Measurements from ENCODE around the gene GRK6. TPM values are rescaled to one million over a fixed set of nuclear protein-coding genes. Genes with fewer than 3 reads are reported as not detected.

Gene GRK6
- total and polyA plus RNA-seq, 9 of the 15 experiments (the other 6 are each of a cell fraction or from before 2014, with no cell fraction given), result 0.63 to 122 (median 44.5) TPM

- TF ChIP-seq MYNN (IDR thresholded peaks at IDR 0.05), result no peak
- TF ChIP-seq MYNN (CRISPR knock-in tag; IDR thresholded peaks at IDR 0.05), result no peak
- no peak for TF ChIP-seq RBM15 (IDR thresholded peaks at IDR 0.05; ENCODE audit: insufficient read depth, low read length)
- TF ChIP-seq, protein P1, sequence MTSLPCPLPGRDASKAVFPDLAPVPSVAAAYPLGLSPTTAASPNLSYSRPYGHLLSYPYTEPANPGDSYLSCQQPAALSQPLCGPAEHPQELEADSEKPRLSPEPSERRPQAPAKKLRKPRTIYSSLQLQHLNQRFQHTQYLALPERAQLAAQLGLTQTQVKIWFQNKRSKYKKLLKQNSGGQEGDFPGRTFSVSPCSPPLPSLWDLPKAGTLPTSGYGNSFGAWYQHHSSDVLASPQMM (CRISPR knock-in tag; IDR thresholded peaks at IDR 0.05), result no peak
- no peak for TF ChIP-seq RBFOX2 (IDR thresholded peaks at IDR 0.05; ENCODE audit: low read depth, low read length)
- no peak for TF ChIP-seq FUS (optimal IDR thresholded peaks at IDR 0.05; ENCODE audit: low read depth, low read length)
- TF ChIP-seq ZNF24 (IDR thresholded peaks at IDR 0.05), result 0 out of 2 replicates have a peak, but pooled peaks have one; percentile 9
- peak; percentile 39; the same call in 1 of the 2 replicates for TF ChIP-seq RB1 (IDR thresholded peaks at IDR 0.05; ENCODE audit: low read depth)
- no peak for TF ChIP-seq EGR1 (conservative IDR thresholded peaks at IDR 0.05)
- TF ChIP-seq, protein P2, sequence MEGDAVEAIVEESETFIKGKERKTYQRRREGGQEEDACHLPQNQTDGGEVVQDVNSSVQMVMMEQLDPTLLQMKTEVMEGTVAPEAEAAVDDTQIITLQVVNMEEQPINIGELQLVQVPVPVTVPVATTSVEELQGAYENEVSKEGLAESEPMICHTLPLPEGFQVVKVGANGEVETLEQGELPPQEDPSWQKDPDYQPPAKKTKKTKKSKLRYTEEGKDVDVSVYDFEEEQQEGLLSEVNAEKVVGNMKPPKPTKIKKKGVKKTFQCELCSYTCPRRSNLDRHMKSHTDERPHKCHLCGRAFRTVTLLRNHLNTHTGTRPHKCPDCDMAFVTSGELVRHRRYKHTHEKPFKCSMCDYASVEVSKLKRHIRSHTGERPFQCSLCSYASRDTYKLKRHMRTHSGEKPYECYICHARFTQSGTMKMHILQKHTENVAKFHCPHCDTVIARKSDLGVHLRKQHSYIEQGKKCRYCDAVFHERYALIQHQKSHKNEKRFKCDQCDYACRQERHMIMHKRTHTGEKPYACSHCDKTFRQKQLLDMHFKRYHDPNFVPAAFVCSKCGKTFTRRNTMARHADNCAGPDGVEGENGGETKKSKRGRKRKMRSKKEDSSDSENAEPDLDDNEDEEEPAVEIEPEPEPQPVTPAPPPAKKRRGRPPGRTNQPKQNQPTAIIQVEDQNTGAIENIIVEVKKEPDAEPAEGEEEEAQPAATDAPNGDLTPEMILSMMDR (IDR thresholded peaks at IDR 0.05 in 2 of 3, conservative IDR thresholded peaks at IDR 0.05 in 1 of 3; ENCODE audit: insufficient read depth in 2 of 3, low read depth in 1 of 3, low read length in 3 of 3), result peak; percentile 96 to 97 (median 97)
- no peak for TF ChIP-seq ZNF431 (CRISPR knock-in tag; IDR thresholded peaks at IDR 0.05)
- TF ChIP-seq, protein P3, sequence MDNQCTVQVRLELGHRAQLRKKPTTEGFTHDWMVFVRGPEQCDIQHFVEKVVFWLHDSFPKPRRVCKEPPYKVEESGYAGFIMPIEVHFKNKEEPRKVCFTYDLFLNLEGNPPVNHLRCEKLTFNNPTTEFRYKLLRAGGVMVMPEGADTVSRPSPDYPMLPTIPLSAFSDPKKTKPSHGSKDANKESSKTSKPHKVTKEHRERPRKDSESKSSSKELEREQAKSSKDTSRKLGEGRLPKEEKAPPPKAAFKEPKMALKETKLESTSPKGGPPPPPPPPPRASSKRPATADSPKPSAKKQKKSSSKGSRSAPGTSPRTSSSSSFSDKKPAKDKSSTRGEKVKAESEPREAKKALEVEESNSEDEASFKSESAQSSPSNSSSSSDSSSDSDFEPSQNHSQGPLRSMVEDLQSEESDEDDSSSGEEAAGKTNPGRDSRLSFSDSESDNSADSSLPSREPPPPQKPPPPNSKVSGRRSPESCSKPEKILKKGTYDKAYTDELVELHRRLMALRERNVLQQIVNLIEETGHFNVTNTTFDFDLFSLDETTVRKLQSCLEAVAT (IDR thresholded peaks at IDR 0.05), result peak in 1 of 2 experiments; percentile 67; a peak in 1 of 4 replicates
- 0 out of 2 replicates have a peak, but pooled peaks have one; percentile 43 for TF ChIP-seq SMARCA5 (IDR thresholded peaks at IDR 0.05)
- no peak for TF ChIP-seq TBL1XR1 (IDR thresholded peaks at IDR 0.05; ENCODE audit: low read length in 2 of 2)
- TF ChIP-seq OTX1 (CRISPR knock-in tag; IDR thresholded peaks at IDR 0.05), result no peak
- TF ChIP-seq ARID4B (CRISPR knock-in tag; IDR thresholded peaks at IDR 0.05), result peak; percentile 49
- peak; percentile 36; the same call in 1 of the 2 replicates for TF ChIP-seq ARID2 (IDR thresholded peaks at IDR 0.05)
- TF ChIP-seq ZBTB7A (IDR thresholded peaks at IDR 0.05; ENCODE audit: borderline replicate concordance, control insufficient read depth, low read depth, low read length), result peak; percentile 67; the same call in 1 of the 2 replicates
- TF ChIP-seq CC2D1A (IDR thresholded peaks at IDR 0.05), result peak; percentile 76; the same call in 1 of the 2 replicates
Measured at GRCh38 chr5:177390363-177391300, 35.8 kb upstream of the GRK6 start (continued).

Data from K562 (cell line).